NCI-H446 (cell line): ENCODE measurements around the gene SIGLEC8.
A peak's percentile ranks its signal among the peaks of the same experiment; 100 is the strongest.
"Not testable (repeated sequence)": the region's sequence is repeated elsewhere in the genome, so short reads cannot be mapped to it uniquely, and the experiment has no call there.

Experiments
- DNase-seq, 2 experiments: peaks; one replicate each; lab custom pipeline; 2025; lab: John Stamatoyannopoulos, UW

SIGLEC8 gene

DNA sequence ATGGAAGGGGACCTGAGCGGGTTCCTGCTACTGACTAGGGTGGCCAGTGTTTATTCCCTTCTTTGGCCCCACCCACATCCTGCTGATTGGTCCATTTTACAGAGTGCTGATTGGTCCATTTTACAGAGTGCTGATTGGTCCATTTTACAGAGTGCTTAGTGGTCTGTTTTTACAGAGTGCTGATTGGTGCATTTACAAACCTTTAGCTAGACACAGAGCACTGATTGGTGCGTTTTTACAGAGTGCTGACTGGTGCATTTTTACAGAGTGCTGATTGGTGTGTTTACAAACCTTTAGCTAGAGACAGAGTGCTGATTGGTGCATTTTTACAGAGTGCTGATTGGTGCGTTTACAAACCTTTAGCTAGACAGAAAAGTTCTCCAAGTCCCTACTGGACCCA lies 10.7 kb downstream of the SIGLEC8 start:
- not testable (repeated sequence) for DNase-seq

DNA sequence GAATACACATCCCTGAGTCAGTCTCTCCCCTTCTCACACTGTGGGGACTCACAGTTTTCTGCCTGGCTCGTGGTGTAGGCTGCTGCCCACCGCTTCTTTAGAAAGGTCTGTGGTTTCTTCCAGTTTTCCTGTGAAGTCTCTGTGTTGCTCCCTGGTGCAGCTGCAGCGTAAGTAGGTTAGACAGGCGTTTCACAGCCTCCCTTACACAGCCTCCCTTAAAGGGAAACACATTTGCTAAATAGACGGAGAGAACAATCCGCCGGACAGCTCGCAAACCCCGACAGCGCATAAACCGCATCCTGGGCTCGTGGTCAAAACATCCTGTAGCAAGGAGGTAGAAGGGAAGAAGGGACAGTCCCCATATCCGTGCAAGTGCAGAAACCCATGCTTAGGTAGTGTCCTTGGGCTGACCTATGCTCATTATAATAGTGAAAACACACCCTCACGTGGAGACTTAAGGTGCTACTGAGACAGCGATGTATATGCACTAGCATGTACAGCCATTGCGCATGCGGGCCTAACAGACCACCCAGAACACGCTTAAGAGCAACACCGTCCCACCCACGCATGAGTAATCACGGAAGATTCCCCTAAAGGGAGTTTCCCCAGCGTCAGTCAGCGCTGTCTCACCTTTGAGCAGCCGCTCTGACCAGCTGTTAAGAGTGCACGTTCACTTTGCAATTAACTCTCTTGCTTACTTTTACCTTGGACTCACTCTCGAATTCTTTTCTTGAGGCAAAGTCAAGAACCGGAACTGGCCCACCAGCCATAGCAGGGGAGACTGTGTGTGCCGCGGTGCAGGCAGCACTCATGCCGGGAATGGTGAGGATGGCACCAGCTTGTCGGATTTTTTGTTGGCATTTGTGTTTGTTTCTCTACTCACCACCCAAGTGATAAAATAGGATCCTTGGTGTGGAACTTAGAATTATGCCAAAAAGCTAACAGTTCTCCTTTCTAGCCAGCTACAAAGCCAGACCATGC lies 16.6 kb downstream of the SIGLEC8 start:
- DNase-seq: no peak

DNA sequence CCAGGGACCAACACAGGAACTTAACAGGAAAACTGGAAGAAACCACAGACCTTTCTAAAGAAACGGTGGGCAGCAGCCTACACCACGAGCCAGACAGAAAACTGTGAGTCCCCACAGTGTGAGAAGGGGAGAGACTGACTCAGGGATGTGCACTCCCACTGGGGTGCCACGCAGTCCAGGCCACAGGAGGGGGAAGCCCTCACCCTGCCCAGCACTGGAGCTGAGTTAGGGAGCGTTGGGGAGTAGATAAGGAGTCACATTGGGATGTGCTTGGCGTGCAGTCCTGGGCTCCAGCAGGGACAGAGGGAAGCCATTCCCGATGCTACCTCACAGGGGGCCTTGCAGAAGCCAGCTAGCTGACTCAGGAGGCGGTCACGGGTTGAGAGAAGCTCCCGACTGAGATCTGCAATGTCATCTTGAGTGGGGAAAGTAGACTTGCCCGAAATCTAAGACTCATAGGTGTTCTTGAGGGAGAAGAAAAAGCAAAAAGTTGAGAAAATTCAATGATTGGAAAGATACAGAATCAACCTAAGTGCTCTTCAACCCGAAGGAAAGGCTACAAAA lies 17.3 kb downstream of the SIGLEC8 start:
- no peak for DNase-seq

DNA sequence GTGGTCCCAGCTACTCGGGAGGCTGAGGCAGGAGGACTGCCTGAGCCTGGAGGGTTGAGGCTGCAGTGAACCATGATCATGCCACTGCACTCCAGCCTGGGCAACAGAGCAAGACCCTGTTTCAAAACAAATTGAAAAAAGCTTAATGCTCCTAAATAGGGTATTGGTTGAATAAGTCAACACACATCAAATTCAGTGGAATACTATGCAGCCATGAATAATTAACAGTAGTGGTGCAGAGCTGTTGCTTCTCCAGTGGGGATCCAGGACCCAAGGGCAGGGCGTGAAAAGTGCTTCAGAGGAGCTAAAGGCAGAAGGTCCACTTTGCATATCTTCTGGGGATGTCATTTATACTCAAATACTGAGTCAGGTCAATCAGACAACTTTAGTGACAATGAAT lies 18.2 kb downstream of the SIGLEC8 start:
- DNase-seq: no peak

DNA sequence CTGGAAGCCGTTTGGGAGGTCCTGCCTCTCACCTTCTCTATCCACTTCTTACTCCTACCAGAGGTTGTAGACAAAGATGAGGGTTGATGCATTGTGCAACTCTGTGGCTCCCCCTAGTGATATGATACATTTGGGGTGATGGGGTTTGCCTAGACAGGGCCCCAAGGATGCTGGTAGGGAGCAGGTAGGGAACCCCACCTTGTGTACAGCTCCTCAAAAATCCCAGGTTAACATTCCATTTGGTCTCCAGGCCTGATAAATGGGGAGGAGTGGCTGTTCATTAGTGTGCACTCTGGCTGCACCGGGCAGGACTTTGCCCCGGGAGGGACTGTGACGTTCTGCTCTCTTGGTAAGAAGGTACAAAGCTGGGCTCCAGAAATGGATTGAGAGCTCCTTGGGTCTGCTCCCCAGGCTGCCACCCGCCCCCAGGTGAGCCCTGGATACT lies 19.2 kb downstream of the SIGLEC8 start:
- DNase-seq: no peak

DNA sequence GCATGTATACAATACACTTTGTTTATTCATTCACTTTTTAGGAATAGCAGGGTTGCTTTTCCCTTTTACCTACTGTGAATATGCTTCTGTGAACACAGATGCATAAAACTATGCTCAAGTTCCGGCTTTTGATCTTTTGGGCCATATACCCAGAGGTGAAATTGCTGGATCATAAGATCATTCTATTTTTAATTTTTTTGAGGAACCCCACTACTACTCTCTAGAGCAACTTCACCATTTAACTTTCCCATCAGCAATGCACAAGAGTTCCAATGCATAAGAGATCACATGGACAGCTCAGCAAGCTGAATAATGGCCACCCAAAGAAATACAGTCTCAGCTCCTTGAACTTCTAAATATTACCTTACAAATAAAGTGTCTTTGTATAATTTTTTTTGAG lies 23.8 kb downstream of the SIGLEC8 start:
- no peak for DNase-seq

DNA sequence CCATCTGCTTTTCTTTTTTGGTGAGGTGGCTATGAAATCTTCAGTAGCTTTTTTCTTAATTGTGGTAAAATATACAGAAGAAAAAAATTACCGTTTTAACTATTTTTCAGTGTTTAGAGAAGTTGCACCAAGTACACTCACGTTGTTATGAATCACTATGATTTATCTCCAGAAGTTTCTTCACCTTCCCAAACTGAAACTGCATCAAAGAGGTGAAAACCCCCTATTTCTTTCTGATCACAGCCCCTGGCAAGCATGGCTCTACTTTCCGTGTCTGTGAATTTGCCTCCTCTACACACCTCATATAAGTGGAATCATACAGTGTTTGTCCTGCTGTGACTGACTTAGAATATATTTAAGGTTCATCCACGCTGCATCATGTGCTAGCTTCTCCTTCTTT lies 25.2 kb downstream of the SIGLEC8 start:
- DNase-seq: no peak

DNA sequence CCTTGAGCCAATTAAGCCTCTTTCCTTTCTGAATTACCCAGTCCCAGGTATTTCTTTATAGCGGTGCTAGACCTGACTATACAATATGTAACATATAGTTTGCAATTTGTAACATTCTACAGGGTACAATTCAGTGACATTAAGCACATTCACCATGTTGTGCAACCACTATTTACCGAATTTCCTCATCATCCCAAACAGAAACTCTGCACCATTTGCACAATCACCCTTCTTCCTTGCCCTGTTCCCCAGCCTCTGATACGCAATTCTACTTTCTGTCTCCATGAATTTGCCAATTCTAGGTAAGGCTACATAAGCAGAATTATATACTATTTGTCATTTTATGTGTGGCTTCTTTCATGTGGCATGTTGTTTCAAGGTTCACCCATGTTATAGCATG lies 27.1 kb downstream of the SIGLEC8 start:
- no peak for DNase-seq

DNA sequence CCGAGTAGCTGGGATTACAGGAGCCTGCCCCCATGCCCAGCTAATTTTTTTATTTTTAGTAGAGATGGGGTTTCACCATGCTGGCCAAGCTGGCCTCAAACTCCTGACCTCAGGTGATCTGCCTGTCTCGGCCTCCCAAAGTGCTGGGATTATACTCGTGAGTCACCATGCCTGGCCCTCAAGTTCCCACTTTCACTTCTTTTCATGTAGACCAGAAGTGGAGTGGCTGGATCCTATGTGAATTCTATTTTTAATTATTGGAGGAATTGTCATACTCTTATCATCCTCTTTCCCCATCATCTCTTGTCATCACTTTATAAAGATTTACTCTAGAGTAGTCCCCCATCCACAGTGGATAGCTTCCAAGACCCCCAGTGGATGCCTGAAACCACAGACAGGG lies 28.0 kb downstream of the SIGLEC8 start:
- DNase-seq: no peak

DNA sequence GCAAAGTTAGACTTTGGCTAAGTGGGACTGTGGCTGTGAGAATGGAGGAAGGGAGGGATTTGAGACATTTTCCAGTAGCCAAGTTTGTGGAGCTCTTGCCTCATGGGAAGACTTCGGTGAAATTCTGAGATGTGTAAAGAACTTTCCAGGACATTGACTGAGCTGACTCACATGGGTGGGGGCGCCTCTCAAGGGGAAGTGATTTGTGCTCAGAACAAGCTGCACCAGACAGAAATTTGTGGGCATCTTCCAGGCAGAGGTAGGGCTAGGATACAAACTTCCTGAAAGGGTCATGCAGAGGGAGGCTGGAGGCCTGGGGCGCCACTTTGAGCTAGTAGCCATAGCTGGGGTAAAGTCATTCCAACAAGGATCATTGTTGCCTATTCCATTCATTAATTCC lies 31.1 kb downstream of the SIGLEC8 start:
- no peak for DNase-seq

DNA sequence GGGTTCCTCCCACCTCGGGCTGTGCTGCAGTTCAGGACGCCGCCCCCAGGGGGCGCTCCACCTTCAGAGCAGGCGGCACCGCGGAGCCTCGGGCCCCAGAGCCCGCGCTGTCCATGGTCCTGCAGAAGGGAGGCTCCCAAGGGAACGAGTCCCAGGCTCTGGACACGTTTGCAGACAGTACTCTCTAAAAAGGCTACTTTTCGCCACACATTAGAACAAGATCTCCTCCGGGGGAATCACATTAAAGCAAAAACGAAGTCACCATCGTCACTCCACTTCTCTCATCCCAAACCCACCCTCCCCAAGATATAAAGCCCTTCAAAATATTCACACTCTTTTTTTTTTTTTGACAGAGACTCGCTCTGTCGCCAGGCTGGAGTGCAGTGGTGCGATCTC lies 36.2 kb downstream of the SIGLEC8 start:
- DNase-seq: peak; percentile 21 to 69

DNA sequence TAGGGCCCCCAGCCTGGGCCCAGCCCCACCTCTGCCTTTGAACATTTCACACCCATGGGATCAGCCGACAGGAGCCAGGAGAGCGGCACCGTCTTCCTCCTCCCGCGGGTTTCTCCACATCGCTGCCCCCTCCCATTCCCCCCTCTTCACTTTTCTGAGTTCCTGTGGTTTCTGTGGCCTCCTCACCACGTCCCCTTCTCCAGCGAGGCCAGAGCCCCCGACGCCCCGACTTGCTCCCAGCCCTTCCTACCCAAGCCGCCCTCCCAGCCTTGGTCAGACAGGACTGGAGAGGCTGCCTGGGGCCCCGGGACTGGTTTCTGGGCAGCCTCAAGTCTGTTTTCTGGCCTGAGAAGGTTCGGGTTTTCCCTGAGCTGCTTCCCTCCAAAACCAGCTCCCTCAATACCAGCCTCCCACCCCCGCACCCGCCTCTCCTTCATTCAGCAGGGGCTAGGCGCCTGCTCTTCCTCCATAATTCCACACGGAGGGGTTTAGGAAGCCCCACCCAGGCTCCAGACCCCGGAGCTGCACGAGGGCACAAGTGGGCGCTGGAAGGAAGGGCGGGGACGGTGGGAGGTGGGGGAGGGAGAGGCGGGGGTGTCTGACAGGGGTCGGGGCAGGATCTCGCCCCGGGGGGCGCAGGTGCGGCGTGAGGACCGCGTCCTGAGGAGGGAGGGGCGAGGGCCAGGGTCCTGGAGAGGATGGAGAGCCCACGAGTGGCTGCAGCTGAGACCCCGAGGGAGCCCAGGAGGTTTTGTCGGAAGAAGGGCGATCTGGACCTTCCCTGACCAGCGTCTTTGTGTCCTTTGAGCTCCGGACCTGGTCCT lies 36.8 kb downstream of the SIGLEC8 start:
- DNase-seq: no peak

DNA sequence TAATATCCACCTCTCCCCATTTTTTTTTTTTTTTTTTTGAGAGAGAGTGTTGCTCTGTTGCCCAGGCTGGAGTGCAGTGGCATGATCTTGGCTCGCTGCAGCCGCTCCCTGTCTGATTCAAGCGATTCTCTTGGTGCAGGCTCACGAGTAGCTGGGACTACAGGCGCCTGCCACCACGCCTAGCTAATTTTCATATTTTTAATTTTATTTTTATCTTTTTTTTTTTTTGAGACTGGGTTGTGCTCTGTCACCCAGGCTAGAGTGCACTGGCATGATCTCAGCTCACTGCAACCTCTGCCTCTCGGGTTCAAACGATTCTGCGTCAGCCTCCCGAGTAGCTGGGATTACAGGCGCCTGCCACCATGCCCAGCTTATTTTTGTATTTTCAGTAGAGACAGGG lies 37.7 kb downstream of the SIGLEC8 start:
- DNase-seq: not testable (repeated sequence)

DNA sequence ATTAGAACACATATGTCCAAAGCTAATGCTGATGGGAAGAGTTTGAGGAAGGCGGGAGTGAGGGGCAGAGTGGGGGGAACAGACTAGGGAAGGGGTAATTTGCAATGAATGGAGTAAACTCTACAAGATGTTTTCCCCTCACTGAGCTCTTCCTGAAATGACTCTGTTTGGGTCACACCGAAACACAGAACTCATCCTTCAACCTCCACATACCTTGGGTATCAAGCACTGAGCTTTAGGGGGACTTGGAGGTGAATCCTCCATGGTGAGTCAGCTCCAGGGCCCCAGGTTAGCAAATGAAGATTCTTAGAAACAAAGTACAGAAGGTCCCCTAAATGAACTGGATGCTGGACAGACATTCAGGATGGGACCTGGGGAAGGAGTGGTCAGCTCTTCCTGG lies 39.5 kb downstream of the SIGLEC8 start:
- no peak for DNase-seq

DNA sequence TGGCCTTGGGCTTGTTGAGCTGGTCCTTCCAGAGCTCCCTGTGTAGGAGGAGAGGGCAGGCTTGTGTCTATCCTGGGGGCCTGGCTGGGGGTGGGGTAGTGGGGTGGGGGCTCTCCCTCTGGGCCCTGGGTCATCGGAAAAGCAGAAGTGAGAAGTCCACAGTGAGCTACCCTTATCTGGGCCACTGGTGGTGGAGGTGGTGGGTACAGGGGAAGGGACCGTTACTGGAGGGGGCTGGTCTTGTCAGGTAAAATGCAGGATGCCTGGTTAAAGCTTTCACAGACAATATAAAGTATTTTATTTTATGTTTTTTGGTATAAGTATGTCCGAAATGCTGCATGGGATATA lies 40.5 kb downstream of the SIGLEC8 start:
- no peak for DNase-seq

DNA sequence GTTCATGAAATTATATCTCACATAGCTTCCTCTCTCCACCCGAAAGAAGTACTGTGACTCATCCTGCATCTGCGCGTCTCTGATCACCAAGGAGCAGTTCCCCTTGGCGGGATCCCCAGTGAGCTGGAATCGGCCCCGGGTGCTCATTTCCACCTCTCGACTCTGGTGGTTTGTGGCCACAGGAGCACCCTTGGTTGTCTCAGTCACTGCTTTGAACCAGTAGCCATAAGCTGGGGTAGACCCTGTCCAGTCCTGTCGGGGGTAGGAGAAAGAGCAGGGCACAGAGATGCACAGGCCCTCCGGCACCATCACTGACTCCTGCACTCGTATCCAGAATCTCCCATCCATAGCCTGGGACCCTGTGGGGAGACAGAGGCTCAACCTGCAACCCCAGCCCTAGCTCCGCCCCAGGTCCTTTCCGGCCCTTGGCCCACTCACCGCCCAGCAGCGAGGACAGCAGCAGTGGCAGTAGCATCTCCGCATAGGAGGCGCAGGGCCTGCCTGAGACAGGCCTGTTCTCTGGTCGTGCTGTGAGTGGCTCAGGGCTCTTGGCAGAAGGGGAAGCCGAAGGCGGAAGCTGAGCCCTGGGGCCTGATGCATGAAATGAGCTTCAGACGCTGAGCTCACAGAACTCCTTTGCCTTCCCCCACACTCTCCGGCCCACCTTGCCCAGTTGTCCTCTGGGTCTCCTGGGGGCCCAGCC lies 41.0 kb downstream of the SIGLEC8 start, which contains the start of gene SIGLEC10:
TSS of gene SIGLEC10 (minus strand) at position 536 of the 703 bp plus-strand sequence. CDS start at position 475, 61 bp downstream.
- DNase-seq: no peak

DNA sequence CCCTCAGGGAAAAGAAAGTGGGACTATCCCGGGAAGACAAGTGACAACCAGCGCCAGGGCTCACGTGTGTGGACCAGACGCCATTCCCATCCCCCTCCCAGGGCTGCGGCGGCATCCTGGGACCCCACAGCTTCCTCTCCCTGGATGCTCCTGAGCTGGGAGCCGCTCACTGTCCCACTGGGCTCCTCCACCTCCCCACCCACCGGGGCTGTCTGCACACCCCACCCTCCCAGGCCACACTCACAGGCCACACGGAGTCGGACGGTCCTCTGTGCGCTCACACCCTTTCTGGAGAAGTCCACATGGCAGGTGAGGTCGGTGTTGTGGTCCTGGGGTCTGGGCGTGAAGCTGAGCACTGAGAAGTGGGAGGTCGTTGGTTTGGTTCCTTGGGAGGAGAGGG lies 41.8 kb downstream of the SIGLEC8 start:
- DNase-seq: not testable (repeated sequence)

DNA sequence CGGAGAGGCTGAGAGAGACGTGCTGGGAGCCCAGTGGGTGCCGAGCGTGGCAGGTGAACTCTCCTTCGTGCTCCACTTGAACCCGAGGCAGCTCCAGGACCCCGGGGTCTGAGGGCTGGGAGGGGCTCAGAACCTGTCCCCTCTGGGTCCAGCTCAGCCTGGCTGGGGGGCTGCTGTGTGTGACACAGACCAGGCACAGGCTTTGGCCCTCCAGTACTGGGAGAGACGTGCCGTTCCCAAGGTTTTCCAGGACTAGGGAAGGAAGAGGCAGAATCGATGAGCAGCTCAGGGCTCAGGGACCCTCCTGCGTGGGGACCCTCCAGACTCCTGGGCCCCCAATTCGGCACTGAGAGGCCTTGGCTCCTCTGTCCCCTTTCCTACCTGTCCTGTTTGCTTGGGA lies 43.1 kb downstream of the SIGLEC8 start:
- DNase-seq: no peak

DNA sequence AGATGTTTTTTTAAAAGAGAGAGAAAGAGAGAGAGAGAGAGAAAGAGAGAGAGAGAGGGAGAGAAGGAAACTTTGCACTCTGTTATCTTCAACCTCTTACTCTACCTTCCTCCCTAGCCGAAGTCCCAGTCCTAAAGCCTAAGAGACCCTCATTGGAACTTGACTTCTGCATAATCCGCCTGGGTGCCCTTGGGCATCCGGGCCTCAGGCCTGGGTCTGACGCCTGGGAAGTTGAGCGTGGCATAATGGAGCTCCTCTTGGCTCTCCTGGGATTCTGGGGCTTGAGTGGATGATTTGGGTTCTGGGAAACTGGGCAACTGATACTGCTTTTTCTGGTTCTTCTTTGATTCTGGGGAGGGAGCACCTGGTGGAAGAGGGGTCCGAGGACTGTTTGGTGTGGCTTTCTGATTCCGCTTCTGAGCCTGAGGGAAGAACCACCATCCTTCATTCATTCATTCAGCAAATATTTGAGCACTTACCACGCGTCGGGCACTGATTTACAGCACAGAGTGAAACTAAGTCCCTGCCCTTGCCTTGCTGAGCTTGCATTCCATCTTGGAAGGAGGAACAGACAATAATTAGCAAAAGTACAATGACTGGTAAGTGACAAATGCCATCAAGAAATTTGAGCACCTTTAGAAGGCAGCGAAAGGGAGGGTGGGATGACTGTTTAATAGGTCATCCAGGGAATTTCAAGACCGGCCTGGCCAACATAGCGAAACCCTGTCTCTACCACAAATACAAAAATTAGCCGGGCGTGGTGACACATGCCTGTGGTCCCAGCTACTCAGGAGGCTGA lies 47.1 kb downstream of the SIGLEC8 start:
- DNase-seq: no peak

DNA sequence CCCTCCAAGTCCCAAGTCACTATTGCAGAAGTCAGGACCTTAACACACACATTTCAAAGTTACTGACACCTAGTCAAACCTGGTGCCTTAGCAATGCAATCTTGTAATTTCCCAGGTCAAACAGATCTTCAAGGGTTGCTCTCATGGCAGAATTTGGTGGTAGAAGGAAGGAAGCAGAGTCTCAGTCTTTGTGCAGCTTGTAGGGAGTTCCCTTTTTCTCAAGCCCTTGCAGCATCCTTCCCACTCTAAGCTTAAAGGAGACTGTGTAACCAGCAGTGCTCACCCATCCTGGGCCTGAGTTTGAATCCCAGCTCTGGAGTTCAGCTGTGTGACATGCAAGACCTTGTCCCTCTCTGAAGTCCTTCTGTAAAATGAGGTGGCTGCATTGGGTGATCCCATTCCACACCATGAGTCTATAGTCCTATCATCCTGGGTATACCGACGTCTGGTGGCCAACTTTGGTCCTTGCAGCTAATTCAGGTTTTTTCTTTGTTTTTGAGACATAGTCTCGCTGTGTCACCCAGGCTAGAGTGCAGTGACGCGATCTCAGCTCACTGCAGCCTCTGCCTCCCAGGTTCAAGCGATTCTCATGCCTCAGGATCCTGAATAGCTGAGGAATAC lies 50.6 kb downstream of the SIGLEC8 start:
- no peak for DNase-seq

DNA sequence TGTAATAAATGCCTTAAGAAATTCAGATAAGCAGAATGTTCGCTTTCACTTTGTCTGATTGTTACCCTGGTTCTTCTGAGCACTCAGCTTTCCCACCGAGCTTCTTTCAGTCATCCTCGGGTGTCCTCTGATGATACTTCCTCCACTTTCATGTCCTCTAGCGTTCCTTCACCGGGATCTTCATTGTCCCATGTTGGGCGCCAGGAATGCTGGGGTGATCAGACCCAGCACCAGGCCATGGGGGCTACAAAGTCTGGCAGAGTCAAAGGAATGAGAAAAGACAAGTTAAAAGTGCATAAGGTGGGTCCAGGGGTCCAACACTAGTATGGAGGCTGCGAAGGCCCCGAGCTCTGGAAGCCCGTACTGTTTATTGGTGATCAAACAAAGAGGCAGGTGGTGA lies 56.1 kb downstream of the SIGLEC8 start:
- no peak for DNase-seq
